Fibroblast of skin of left quadriceps (primary cell): Measurements from ENCODE around the gene USP21.

Experiments
- DNase-seq, 2 experiments: peaks; one replicate each; pipeline ENCODE4 v3.0.0-alpha.2; 2013; ENCODE audit warnings: low read depth in 2 of 2

Gene USP21

GRCh38 chr1:161137881-161138280 is 21.4 kb upstream of the USP21 start:
- DNase-seq, result no peak

- no peak for DNase-seq
Observed at GRCh38 chr1:161138431-161138830, 20.9 kb upstream of the USP21 start.

- no peak for DNase-seq
Observed at GRCh38 chr1:161139766-161140165, 19.5 kb upstream of the USP21 start.

GRCh38 chr1:161140755-161141400 is 18.4 kb upstream of the USP21 start:
- DNase-seq, result no peak

- DNase-seq, result no peak
Observed at GRCh38 chr1:161145832-161146231, 13.5 kb upstream of the USP21 start.

GRCh38 chr1:161153176-161153575 is 6.1 kb upstream of the USP21 start:
- DNase-seq, result no peak

- DNase-seq, result peak; percentile 76 to 78
Observed at GRCh38 chr1:161153682-161154337, 5.5 kb upstream of the USP21 start, which contains the start of gene UFC1. UFC1 (plus strand) TSS chr1:161153978; CDS start chr1:161153998, 20 bp downstream.

- no peak for DNase-seq
Observed at GRCh38 chr1:161157867-161158266, 1.4 kb upstream of the USP21 start.

GRCh38 chr1:161158316-161159010 is 837 bp upstream of the USP21 start:
- no peak for DNase-seq

- DNase-seq, result no peak
Observed at GRCh38 chr1:161159913-161160243, 578 bp downstream of the USP21 start.

- DNase-seq, result no peak
Observed at GRCh38 chr1:161160671-161161145, 1.4 kb downstream of the USP21 start.

- no peak for DNase-seq
Observed at GRCh38 chr1:161161652-161162051, 2.4 kb downstream of the USP21 start.

- no peak for DNase-seq
Observed at GRCh38 chr1:161162052-161162451, 2.8 kb downstream of the USP21 start.

GRCh38 chr1:161162806-161163205 is 3.5 kb downstream of the USP21 start:
- DNase-seq, result no peak

GRCh38 chr1:161163793-161164192 is 4.5 kb downstream of the USP21 start:
- no peak for DNase-seq

GRCh38 chr1:161164901-161165610 is 5.8 kb downstream of the USP21 start:
- no peak for DNase-seq

GRCh38 chr1:161165742-161166668 is 6.7 kb downstream of the USP21 start, which contains the start of gene PPOX:
PPOX (plus strand) TSS chr1:161166426; CDS start chr1:161166848, 422 bp downstream.
- DNase-seq, result peak; percentile 91 to 93

- no peak for DNase-seq
Observed at GRCh38 chr1:161166669-161167548, 7.6 kb downstream of the USP21 start.

GRCh38 chr1:161168906-161169305 is 9.6 kb downstream of the USP21 start:
- DNase-seq, result no peak

- no peak for DNase-seq
Observed at GRCh38 chr1:161171191-161171590, 11.9 kb downstream of the USP21 start.
